Measurements from ENCODE around the gene BRIP1. TPM values are rescaled to one million over a fixed set of nuclear protein-coding genes. Genes with fewer than 3 reads are reported as not detected.

The BRIP1 gene
- total and polyA plus RNA-seq, 9 of the 15 experiments (the other 6 are each of a cell fraction or from before 2014, with no cell fraction given) = 2.4 to 17.5 (median 11.2) TPM

- TF ChIP-seq ZNF518B (CRISPR knock-in tag; IDR thresholded peaks at IDR 0.05) (no peak), ZNF347 (CRISPR knock-in tag; IDR thresholded peaks at IDR 0.05; ENCODE audit: low read depth) (no peak), ZNF830 (CRISPR knock-in tag; IDR thresholded peaks at IDR 0.05) (no peak), HES1 (IDR thresholded peaks at IDR 0.05; ENCODE audit: low read depth) (no peak), HEY1 (CRISPR knock-in tag; IDR thresholded peaks at IDR 0.05; ENCODE audit: borderline replicate concordance) (no peak)
Measured at GRCh38 chr17:61695779-61696337, 167.5 kb downstream of the BRIP1 start (continued).

GRCh38 chr17:61694095-61694494, 169.2 kb downstream of the BRIP1 start:
- Histone ChIP-seq H3K27ac (ENCODE audit: extremely low read depth, low read depth, low read length) (no peak overlapping the region), H3K4me2 (ENCODE audit: insufficient read depth, low read length) (no peak overlapping the region), H4K20me1 (replicated peaks; ENCODE audit: control insufficient read depth, insufficient read depth, low read length) (no peaks in the 10 kb centered on the region), H3K36me3 (ENCODE audit: control insufficient read depth, insufficient read depth, low read length) (peaks cover 8% of the 10 kb centered on the region; the same call in 1 of the 3 replicates), H3K4me3 (no peak overlapping the region), H3K9me3 (replicated peaks; ENCODE audit: control insufficient read depth, insufficient read depth, low read depth, low read length) (no peaks in the 10 kb centered on the region), H3K79me2 (ENCODE audit: control insufficient read depth, insufficient read depth, low read length) (no peaks in the 10 kb centered on the region), H3K4me1 (replicated peaks in 1 of 2; ENCODE audit: control insufficient read depth in 2 of 2, insufficient read depth in 2 of 2, low read length in 2 of 2) (no peaks in the 10 kb centered on the region), H3K9ac (ENCODE audit: insufficient read depth in 1 of 2, low read depth in 2 of 2, low read length in 2 of 2) (no peak overlapping the region), H3K27me3 (ENCODE audit: control insufficient read depth in 2 of 2, insufficient read depth in 2 of 2, low read length in 2 of 2) (no peaks in the 10 kb centered on the region), H2AFZ (ENCODE audit: low read depth, low read length) (no peak overlapping the region), H3K9me1 (ENCODE audit: control insufficient read depth, insufficient read depth, low read length) (no peaks in the 10 kb centered on the region)
- ATAC-seq (no peak), FAIRE-seq (no peak), DNase-seq (ENCODE audit: extremely low read depth in 1 of 4, low spot score in 3 of 4) (no peak)
- BruUV-seq (replicated peaks) = no TSS peak
- ChIA-PET CTCF (ENCODE audit: low intra/inter-chr PET ratio) (no interaction called here), POLR2A (no interaction called here)
- intact Hi-C loops (cut with micrococcal nuclease) = no loop called here
- in situ Hi-C loops (cut with MboI) = no loop called here
- WGBS (ENCODE audit: insufficient coverage, low coverage, missing lambda C conversion rate) = 50% methylated on average over 1 of the region's 1 CpG
- TF ChIP-seq NR2C2 (CRISPR knock-in tag; IDR thresholded peaks at IDR 0.05) (no peak), NR2C2 (tag; IDR thresholded peaks at IDR 0.05) (0 out of 2 replicates have a peak, but pooled peaks have one; percentile 12), ZBTB11 (CRISPR knock-in tag; IDR thresholded peaks at IDR 0.05) (peak in 1 of 3 experiments; percentile 78; a peak in 2 of 6 replicates), EWSR1 (IDR thresholded peaks at IDR 0.05; ENCODE audit: borderline replicate concordance, low read depth, partially characterized antibody) (peak; percentile 63), ZNF778 (CRISPR knock-in tag; IDR thresholded peaks at IDR 0.05) (no peak), MAX (CRISPR knock-in tag; IDR thresholded peaks at IDR 0.05) (no peak), MEF2D (tag; conservative IDR thresholded peaks at IDR 0.05; ENCODE audit: low read depth) (no peak)
